T-helper 22 cell (primary cell): ENCODE results near the gene SYT17.

Experiments
- DNase-seq: peaks from one replicate; pipeline ENCODE4 v3.0.0-alpha.2; 2020; ENCODE audit warnings: low read depth

Gene SYT17

GRCh38 chr16:19138601-19139000, 29.4 kb upstream of the SYT17 start:
- no peak for DNase-seq

DNA sequence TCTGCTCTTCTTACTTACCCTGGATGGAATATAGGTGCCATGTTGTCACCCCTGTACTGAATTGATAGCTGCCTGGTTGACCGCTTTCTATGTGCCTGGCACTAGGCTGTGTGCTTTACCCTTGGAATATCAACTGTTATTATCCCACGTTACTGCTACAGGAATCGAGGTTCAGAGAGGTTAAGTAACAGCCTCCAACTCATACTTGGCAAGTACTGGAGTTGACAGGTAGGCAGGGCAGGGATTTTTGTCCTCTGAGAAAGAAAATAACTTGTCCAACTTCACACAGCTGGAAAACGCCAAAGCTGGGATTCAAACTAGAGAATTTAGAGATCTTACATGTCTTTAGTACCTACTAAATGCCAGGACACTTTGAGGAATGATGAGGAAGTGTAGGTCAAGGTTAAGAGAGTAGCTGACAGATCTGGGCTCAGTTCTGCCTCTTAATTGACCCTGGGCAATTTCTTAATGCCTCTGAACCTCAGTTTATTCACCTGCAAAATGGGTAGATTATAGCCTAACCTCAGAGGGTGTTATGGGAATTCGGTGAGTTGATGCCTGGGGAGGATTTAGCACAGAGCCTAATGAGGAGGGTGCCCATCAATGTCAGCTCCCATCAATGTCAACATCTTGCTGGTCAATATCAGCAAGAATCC, 28.5 kb upstream of the SYT17 start:
- DNase-seq: no peak

DNA sequence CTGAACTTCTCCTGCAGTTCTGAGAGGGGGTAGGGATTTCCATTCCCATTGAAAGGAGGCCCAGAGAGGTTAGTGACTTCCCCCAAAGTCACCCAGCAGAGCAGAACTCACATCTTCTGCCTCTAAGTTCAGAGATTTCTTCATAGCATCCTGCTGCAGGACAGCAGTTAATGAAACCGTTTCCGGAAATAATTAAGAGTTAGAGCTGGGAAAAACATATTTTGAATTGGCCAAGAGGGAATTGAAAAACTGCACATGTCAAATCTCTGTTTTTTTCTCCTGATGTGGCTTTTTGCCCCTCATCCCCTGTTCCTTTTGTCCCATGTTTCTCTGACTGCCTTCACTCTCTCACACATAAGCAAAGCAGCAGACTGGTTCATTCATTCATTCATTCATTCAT, 27.6 kb upstream of the SYT17 start:
- no peak for DNase-seq

DNA sequence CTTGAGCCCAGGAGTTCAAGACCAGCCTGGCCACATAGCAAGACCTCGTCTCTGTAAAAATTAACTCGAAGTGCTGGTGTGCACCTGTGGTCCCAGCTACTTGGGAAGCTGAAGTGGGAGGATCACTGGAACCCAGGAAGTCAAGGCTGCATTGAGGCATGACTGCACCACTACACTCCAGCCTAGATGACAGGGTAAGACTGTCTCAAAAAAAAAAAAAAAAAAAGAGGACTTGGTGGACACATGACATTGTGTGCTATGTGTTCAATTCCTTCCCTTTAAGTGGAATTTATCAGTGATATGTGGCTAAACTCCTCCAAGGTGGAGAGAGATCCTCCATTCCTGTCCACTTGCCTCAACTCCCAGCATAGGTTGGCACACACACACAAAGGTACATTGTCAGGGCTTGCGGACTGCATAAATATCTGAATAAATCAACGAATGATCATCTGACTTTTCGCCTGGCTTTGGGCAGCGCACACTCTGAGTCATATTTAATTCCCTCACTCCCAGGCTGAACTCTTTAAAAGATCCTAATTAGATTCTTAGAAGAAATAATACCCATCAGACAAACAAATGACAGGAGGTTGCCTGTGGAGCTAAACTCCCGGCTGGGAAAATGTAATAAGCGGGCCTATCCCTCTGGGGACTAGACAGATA, 25.0 kb upstream of the SYT17 start:
- DNase-seq: no peak

DNA sequence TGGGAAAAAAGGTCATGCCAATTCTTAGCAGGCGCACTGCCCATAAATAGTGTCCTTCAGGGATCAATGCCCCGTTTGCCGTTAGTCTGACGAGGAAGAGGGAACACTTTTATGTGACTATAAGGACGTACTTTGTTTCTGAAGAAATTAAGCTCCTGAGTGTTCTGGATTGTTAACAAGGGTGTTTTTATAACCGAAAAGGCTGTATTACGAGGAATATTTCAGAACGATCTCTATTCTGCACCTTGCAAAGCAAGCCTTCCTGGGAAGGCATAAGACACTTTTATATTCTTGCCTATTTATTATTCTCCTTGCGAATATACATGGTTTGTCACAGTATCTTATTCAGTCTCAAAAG, 24.5 kb upstream of the SYT17 start:
- no peak for DNase-seq

GRCh38 chr16:19145010-19145409, 23.0 kb upstream of the SYT17 start:
- no peak for DNase-seq

GRCh38 chr16:19147126-19147525, 20.9 kb upstream of the SYT17 start:
- no peak for DNase-seq

- DNase-seq: no peak
Observed at GRCh38 chr16:19147627-19148026, 20.4 kb upstream of the SYT17 start.

DNA sequence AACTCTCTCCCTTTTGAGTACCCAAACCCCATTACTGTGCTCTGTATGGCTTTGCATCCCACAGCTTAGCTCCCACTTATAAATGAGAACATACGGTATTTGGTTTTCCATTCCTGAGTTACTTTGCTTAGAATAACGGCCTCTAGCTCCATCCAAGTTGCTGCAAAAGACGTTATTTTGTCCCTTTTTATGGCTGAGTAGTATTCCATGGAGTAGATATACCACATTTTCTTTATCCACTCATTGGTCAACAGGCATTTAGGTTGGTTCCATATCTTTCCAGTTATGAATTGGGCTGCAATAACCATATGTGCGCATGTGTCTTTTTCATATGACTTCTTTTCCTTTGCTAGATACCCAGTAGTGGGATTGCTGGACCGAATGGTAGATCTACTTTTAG, 19.9 kb upstream of the SYT17 start:
- no peak for DNase-seq

DNA sequence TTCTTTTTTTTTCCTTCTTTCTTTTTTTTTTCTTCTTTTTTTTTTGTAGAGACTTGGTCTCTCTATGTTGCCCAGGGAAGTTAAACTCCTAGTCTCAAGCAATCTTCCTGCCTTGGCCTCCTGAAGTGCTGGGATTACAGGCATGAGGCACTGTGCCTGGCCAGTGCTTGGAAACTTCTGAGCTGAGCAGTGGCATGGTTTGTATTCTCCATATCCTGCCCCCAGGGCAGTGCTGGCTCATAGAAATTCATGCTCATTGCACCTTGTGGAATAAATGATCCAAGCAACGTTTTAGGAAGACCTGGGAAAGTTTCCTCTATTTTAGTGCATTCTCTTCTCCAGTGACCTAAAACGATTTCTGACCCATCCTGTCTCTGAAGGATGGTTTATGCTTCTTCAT, 16.7 kb upstream of the SYT17 start:
- no peak for DNase-seq

- no peak for DNase-seq
Observed at GRCh38 chr16:19152042-19152441, 16.0 kb upstream of the SYT17 start.

GRCh38 chr16:19153876-19154275, 14.2 kb upstream of the SYT17 start:
- DNase-seq: no peak

DNA sequence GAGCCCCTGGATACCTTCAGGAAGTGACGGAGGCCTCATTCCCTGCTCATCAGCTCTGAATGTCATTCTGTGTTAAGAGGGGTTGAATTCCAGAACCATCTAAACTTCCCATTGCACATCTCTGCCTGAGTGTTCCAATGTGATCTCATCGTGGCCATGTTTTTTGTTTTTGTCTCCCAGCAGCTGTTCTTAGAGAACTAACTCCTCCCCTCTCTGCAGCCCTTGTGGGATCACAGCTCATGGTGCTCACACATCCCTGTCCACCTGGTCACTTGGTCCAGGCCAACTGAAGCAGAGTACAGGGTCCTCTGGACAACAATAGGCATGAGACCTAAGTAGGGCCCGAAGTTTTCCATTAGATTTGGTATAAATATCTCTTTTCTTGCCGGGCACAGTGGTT, 6.0 kb upstream of the SYT17 start:
- DNase-seq: no peak

- no peak for DNase-seq
Observed at GRCh38 chr16:19163215-19163614, 4.8 kb upstream of the SYT17 start.

- DNase-seq: no peak
Observed at GRCh38 chr16:19164285-19164684, 3.8 kb upstream of the SYT17 start.

- no peak for DNase-seq
Observed at GRCh38 chr16:19165101-19165500, 2.9 kb upstream of the SYT17 start.

DNA sequence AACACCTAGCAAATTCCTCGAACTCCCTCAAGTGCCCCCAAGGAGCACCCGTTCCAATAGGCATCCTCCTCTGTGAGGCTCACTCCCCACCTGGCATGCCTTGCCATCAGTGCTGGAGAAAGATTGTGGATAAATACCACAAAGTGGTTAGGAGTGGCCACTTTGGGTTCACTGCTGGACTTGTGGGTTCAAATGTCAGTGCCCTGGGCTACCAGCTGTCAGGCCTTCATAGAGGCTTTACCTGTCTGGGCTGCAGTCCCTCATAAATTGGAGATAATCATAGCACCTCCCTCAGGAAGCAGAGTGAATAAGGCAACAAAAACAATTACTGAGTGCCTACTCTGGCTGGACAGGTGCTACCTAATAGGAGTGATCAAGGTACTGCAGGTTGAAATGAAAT, 1.5 kb upstream of the SYT17 start:
- DNase-seq: no peak

- DNase-seq: no peak
Observed at GRCh38 chr16:19168371-19169081, 486 bp downstream of the SYT17 start.

- DNase-seq: no peak
Observed at GRCh38 chr16:19169082-19169639, 1.1 kb downstream of the SYT17 start.

DNA sequence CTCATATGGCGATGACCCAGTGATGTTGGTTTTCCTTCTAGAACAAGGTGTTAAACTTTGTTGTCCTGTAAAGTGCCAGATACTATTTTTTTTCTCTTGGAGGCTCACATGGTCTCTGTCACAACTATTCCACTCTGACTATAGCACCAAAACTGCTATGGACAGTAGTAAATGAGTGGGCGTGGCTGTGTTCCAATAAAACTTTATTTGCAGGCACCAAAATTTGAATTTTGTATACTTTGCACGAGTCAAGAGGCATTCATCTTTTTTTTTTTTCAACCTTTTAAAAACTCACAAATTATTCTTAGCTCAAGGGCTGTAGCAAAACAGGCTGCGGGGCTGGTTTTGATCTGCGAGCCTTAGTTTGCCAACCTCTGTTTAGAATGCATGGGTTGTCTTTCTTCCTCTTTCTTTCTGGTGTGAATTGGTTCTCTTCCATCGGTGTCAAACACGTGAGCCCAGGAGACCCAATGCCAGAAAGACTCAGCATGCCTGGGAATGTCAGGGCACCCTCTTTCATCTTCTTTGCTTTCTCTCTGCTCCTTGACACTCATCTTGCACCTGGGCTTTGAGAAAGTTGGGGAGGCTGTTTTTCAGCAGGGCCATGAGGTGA, 2.1 kb downstream of the SYT17 start:
- no peak for DNase-seq

GRCh38 chr16:19172098-19172780, 4.2 kb downstream of the SYT17 start:
- DNase-seq: no peak

- DNase-seq: no peak
Observed at GRCh38 chr16:19173059-19173458, 5.0 kb downstream of the SYT17 start.
